HCT116 (cell line): ENCODE results near the gene GPRC5C. TPM values are rescaled to one million over a fixed set of nuclear protein-coding genes. Genes with fewer than 3 reads are reported as not detected.

Experiments
- ATAC-seq: fragments of 200-7000 bp; cut with Tn5 transposase; 2 replicates; pipeline ENCODE4 v1.9.1; 2020; ENCODE audit warnings: mild to moderate bottlenecking, moderate library complexity
- BruUV-seq: library from RNA; stranded (reverse); fragments of 400-500 nt; replicated peaks from 2 replicates; lab custom pipeline; 2021; lab: Mats Ljungman, UMichigan
- CTCF ChIA-PET: fragments of 300-600 bp; sonication (Branson Sonifier 250); formaldehyde crosslinking; loops from one replicate; lab custom pipeline; 2021; ENCODE audit warnings: antibody characterized with exemption; lab: Charles Lee
- POLR2A ChIA-PET: fragments of 300-600, 350-600 bp; sonication (Branson Sonifier 250); formaldehyde crosslinking; loops from one replicate; lab custom pipeline; 2021; ENCODE audit warnings: antibody characterized with exemption; lab: Charles Lee
- RAD21 ChIA-PET, 2 experiments: fragments of 300-600 bp; sonication (Branson Sonifier 250); formaldehyde crosslinking; loops; one replicate each; lab custom pipeline; 2023; ENCODE audit warnings: low total read pairs in 2 of 2; ENCODE audit not compliant: uncharacterized antibody in 2 of 2, unreplicated experiment in 2 of 2, low non-redundant PET in 1 of 2; lab: Charles Lee
- DNase-seq: peaks from one replicate; pipeline ENCODE4 v3.0.0-alpha.2; 2010; ENCODE audit warnings: low read depth, low spot score
- H2AFZ ChIP-seq: fragments of 200-600 bp; shearing (Covaris generic), sonication (generic); 2 replicates; pipeline ENCODE4 v1.6.1; 2017; ENCODE audit warnings: low read depth, mixed run types, mixed read lengths, antibody characterized with exemption, low read length; ENCODE audit not compliant: poor library complexity, severe bottlenecking
- H3K27ac ChIP-seq: 2 replicates; pipeline ENCODE4 v1.5.1; 2012; ENCODE audit warnings: low read depth, low read length
- H3K27me3 ChIP-seq: fragments of 200-600 bp; sonication (generic); 2 replicates; pipeline ENCODE4 v1.6.1; 2016; ENCODE audit warnings: mixed run types, low read length, mixed read lengths; ENCODE audit not compliant: insufficient read depth
- H3K36me3 ChIP-seq, 2 experiments: fragments of 200-500 bp in 1 of 2; fragments of 200-600 bp in 1 of 2; sonication (Bioruptor generic) in 1 of 2; sonication (generic) in 1 of 2; 2 replicates each; pipeline versions ENCODE4 v1.5.1 to v1.6.1; 2014 to 2016; ENCODE audit warnings: low read length in 2 of 2, inconsistent platforms in 1 of 2, mixed read lengths in 1 of 2, mixed run types in 1 of 2; ENCODE audit not compliant: insufficient read depth in 2 of 2, control insufficient read depth in 1 of 2
- H3K4me1 ChIP-seq, 2 experiments: fragments of 200-600 bp in 1 of 2; sonication (generic) in 1 of 2; 2 replicates each; pipeline versions ENCODE4 v1.5.1 to v1.6.1; 2012 to 2017; ENCODE audit warnings: low read length in 2 of 2, inconsistent platforms in 1 of 2, mild to moderate bottlenecking in 1 of 2, mixed read lengths in 1 of 2, mixed run types in 1 of 2, moderate library complexity in 1 of 2; ENCODE audit not compliant: insufficient read depth in 2 of 2, control insufficient read depth in 1 of 2
- H3K4me2 ChIP-seq: fragments of 200-600 bp; sonication (generic); 2 replicates; pipeline ENCODE4 v1.6.1; 2017; ENCODE audit warnings: mixed run types, low read length, mixed read lengths
- H3K4me3 ChIP-seq, 2 experiments: fragments of 200-600 bp in 1 of 2; sonication (generic) in 1 of 2; replicated peaks in 1 of 2; 2 replicates each; pipeline ENCODE4 v1.5.1; 2011 to 2016; ENCODE audit warnings: low read length in 2 of 2, control low read depth in 1 of 2, low read depth in 1 of 2, mild to moderate bottlenecking in 1 of 2, mixed read lengths in 1 of 2, mixed run types in 1 of 2
- H3K79me2 ChIP-seq: fragments of 200-600 bp; sonication (generic); 2 replicates; pipeline ENCODE4 v1.6.1; 2017; ENCODE audit warnings: mild to moderate bottlenecking, mixed run types, low read length, moderate library complexity, mixed read lengths; ENCODE audit not compliant: insufficient read depth
- H3K9ac ChIP-seq: fragments of 200-600 bp; sonication (generic); 2 replicates; pipeline ENCODE4 v1.6.1; 2016; ENCODE audit warnings: low read length, mixed read lengths
- H3K9me2 ChIP-seq: fragments of 200-600 bp; sonication (generic), shearing (Covaris generic); 2 replicates; pipeline ENCODE4 v1.6.1; 2017; ENCODE audit warnings: mixed run types, mild to moderate bottlenecking, moderate library complexity; ENCODE audit not compliant: insufficient read depth
- H3K9me3 ChIP-seq, 2 experiments: fragments of 200-500 bp in 1 of 2; fragments of 200-600 bp in 1 of 2; sonication (Bioruptor generic) in 1 of 2; sonication (generic) in 1 of 2; 2 replicates each; pipeline ENCODE4 v1.6.1; 2014 to 2017; ENCODE audit warnings: low read length in 2 of 2, mixed read lengths in 2 of 2, inconsistent platforms in 1 of 2, low read depth in 1 of 2, mild to moderate bottlenecking in 1 of 2, mixed run types in 1 of 2, moderate library complexity in 1 of 2; ENCODE audit not compliant: control insufficient read depth in 1 of 2, insufficient read depth in 1 of 2
- H4K20me1 ChIP-seq: fragments of 200-600 bp; sonication (generic), shearing (Covaris generic); 2 replicates; pipeline ENCODE4 v1.6.1; 2017; ENCODE audit warnings: mixed run types, mild to moderate bottlenecking, moderate library complexity; ENCODE audit not compliant: insufficient read depth
- CBX3 ChIP-seq: IDR thresholded peaks from 2 replicates; pipeline ENCODE4 v1.6.1; 2012; ENCODE audit warnings: low read depth
- CTCF ChIP-seq, 3 experiments: fragments of 200-600 bp in 1 of 3; sonication (generic) in 1 of 3; IDR thresholded peaks in 2 of 3; conservative IDR thresholded peaks in 1 of 3; 2 replicates each; pipeline ENCODE4 v1.5.1; 2012 to 2017; ENCODE audit warnings: low read depth in 2 of 3, low read length in 2 of 3, antibody characterized with exemption in 1 of 3, borderline replicate concordance in 1 of 3, control low read depth in 1 of 3, mild to moderate bottlenecking in 1 of 3, mixed read lengths in 1 of 3, mixed run types in 1 of 3, moderate library complexity in 1 of 3; ENCODE audit not compliant: insufficient read depth in 1 of 3
- EGR1 ChIP-seq: IDR thresholded peaks from 2 replicates; pipeline ENCODE4 v1.6.1; 2012; ENCODE audit warnings: low read depth
- EZH2phosphoT487 ChIP-seq: fragments of 200-600 bp; IDR thresholded peaks from 2 replicates; pipeline ENCODE4 v1.6.1; 2018; ENCODE audit warnings: antibody characterized with exemption, borderline replicate concordance
- JUND ChIP-seq: IDR thresholded peaks from 2 replicates; pipeline ENCODE4 v1.6.1; 2012
- POLR2A ChIP-seq: IDR thresholded peaks from 2 replicates; pipeline ENCODE4 v1.7.0; 2011; ENCODE audit warnings: borderline replicate concordance; ENCODE audit not compliant: insufficient read depth, insufficient read length; ENCODE audit errors: extremely low read depth
- POLR2AphosphoS5 ChIP-seq: IDR thresholded peaks from 2 replicates; pipeline ENCODE4 v1.6.1; 2011; ENCODE audit warnings: mild to moderate bottlenecking, low read depth, low read length, moderate library complexity
- SIN3A ChIP-seq: IDR thresholded peaks from 2 replicates; pipeline ENCODE4 v1.6.1; 2012; ENCODE audit warnings: low read depth
- SP1 ChIP-seq: IDR thresholded peaks from 2 replicates; pipeline ENCODE4 v1.6.1; 2012; ENCODE audit warnings: low read depth
- SRF ChIP-seq: IDR thresholded peaks from 2 replicates; pipeline ENCODE4 v1.6.1; 2012; ENCODE audit warnings: low read depth
- TCF7L2 ChIP-seq: IDR thresholded peaks from 2 replicates; pipeline ENCODE4 v1.7.0; 2011; ENCODE audit warnings: borderline replicate concordance, inconsistent platforms; ENCODE audit not compliant: insufficient read depth, insufficient read length; ENCODE audit errors: extremely low read depth
- YY1 ChIP-seq: IDR thresholded peaks from 2 replicates; pipeline ENCODE4 v1.6.1; 2011; ENCODE audit warnings: low read length, low read depth, moderate library complexity, mild to moderate bottlenecking; ENCODE audit not compliant: insufficient replicate concordance; ENCODE audit errors: extremely low read depth
- ZBTB33 ChIP-seq: IDR thresholded peaks from 2 replicates; pipeline ENCODE4 v1.6.1; 2011; ENCODE audit warnings: mild to moderate bottlenecking, low read length, moderate library complexity; ENCODE audit not compliant: insufficient replicate concordance; ENCODE audit errors: extremely low read depth
- ZNF274 ChIP-seq: fragments of 200-500 bp; sonication (Bioruptor generic); IDR thresholded peaks from 2 replicates; pipeline ENCODE4 v1.6.1; 2014; ENCODE audit warnings: mild to moderate bottlenecking, low read depth, low read length, inconsistent platforms
- intact Hi-C: fragments of 100-400 bp; cut with micrococcal nuclease; formaldehyde crosslinking; loops from 2 replicates; pipeline ENCODE4 v1.10.0; 2022
- total RNA-seq: library from RNA; stranded (reverse); gene quantifications from one replicate; pipeline ENCODE4 v1.2.1, GENCODE V29; 2021; ENCODE audit not compliant: unreplicated experiment

GPRC5C gene
- total RNA-seq, 1 experiment from 2014 or later: 54.4 TPM

- peaks cover 18 to 19% of the 10 kb centered on the region in 2 experiments for H3K4me1 ChIP-seq
- no peak overlapping the region for H3K9ac ChIP-seq
- no peak overlapping the region for H3K4me3 ChIP-seq
- POLR2A ChIA-PET: no interaction called here
- no peaks in the 10 kb centered on the region for H3K27me3 ChIP-seq
- no peaks in the 10 kb centered on the region for H3K9me3 ChIP-seq
- DNase-seq (no peak), ATAC-seq (no peak)
- H3K79me2 ChIP-seq: no peaks in the 10 kb centered on the region
- no peak for TF ChIP-seq EGR1
- TF ChIP-seq SRF: no peak
- no peak for TF ChIP-seq SIN3A
- no peak for TF ChIP-seq JUND
- TF ChIP-seq ZBTB33: no peak
- no peak for TF ChIP-seq TCF7L2
- no peak for TF ChIP-seq YY1
- TF ChIP-seq CTCF (IDR thresholded peaks at IDR 0.05 in 2 of 3, conservative IDR thresholded peaks at IDR 0.05 in 1 of 3; ENCODE audit: borderline replicate concordance in 1 of 3, insufficient read depth in 1 of 3, low read depth in 2 of 3, low read length in 2 of 3): no peak
- no peak for TF ChIP-seq CBX3
- TF ChIP-seq EZH2phosphoT487: no peak
- TF ChIP-seq ZNF274: no peak
- TF ChIP-seq POLR2AphosphoS5: no peak
- TF ChIP-seq SP1: no peak
- TF ChIP-seq POLR2A: no peak
- H3K9me2 ChIP-seq: no peaks in the 10 kb centered on the region
- peaks cover 0 to 6% of the 10 kb centered on the region in 2 experiments; a peak in 1 of 4 replicates for H3K36me3 ChIP-seq
- RAD21 ChIA-PET: no interaction called here
- H3K27ac ChIP-seq: no peak overlapping the region
- no peaks in the 10 kb centered on the region for H4K20me1 ChIP-seq
- intact Hi-C loops: no loop called here
- CTCF ChIA-PET: interaction anchor here (0.9 to 1.1 kb wide), 2 partner anchors 9 to 79 kb away, joined by 4 read pairs; no protein-coding TSS in a partner anchor
- no peak overlapping the region for H3K4me2 ChIP-seq
- BruUV-seq: no TSS peak
- no peak overlapping the region for H2AFZ ChIP-seq
Measured at GRCh38 chr17:74447628-74448159, 15.8 kb downstream of the GPRC5C start.
